Right lobe of liver (tissue), 6 donors: ENCODE data around the gene DZIP1L. TPM values are rescaled to one million over a fixed set of nuclear protein-coding genes. Genes with fewer than 3 reads are reported as not detected.

Experiments
- ATAC-seq, 4 donors: fragments of 200-7000 bp; cut with Tn5 transposase; one replicate each; pipeline ENCODE4 v1.9.1; 2020; ENCODE audit warnings: mild to moderate bottlenecking in 4 of 4, moderate library complexity in 4 of 4
- DNase-seq, 3 donors: peaks; one replicate each; pipeline ENCODE4 v3.0.0-alpha.2; 2020
- H3K27ac ChIP-seq, 3 donors: fragments of 200-600 bp; one replicate each; pipeline ENCODE4 v1.8.0; 2022
- H3K27me3 ChIP-seq, 2 donors: fragments of 200-600 bp; one replicate each; pipeline ENCODE4 v1.8.0; 2022
- H3K36me3 ChIP-seq, 4 donors: fragments of 200-600 bp; sonication (generic) in 1 of 4; one replicate each; pipeline versions ENCODE4 v1.5.1 to v1.8.0; 2017 to 2022; ENCODE audit warnings: control low read depth in 1 of 4
- H3K4me1 ChIP-seq, 4 donors: fragments of 200-600 bp; sonication (generic) in 1 of 4; one replicate each; pipeline versions ENCODE4 v1.5.1 to v1.8.0; 2017 to 2022; ENCODE audit warnings: control low read depth in 1 of 4
- H3K4me3 ChIP-seq, 3 donors: fragments of 200-600 bp; one replicate each; pipeline ENCODE4 v1.8.0; 2022
- H3K9me3 ChIP-seq, 4 donors: fragments of 200-600 bp; sonication (generic) in 1 of 4; one replicate each; pipeline versions ENCODE4 v1.5.1 to v1.8.0; 2017 to 2022; ENCODE audit warnings: control low read depth in 1 of 4
- POLR2A ChIP-seq: fragments of 450-650 bp; IDR thresholded peaks from one replicate; pipeline ENCODE4 v1.6.1; 2017; ENCODE audit warnings: antibody characterized with exemption, mild to moderate bottlenecking
- WGBS: methylation state at CpG from one replicate; pipeline ENCODE4 v1.1.6; 2018; ENCODE audit warnings: low coverage, low lambda C conversion rate; ENCODE audit not compliant: insufficient coverage; ENCODE audit errors: missing lambda C conversion rate; 5-methylcytosine and 5-hydroxymethylcytosine counted together
- intact Hi-C, 2 donors: fragments of 100-400 bp; cut with DNase I; formaldehyde crosslinking; loops; one replicate each; pipeline versions ENCODE4 v1.11.2 to v1.14.1; 2022
- total RNA-seq, 6 experiments: library from RNA; depleted of rRNA in 2 of 6; stranded (reverse); fragments of >200 nt in 2 of 6; fragmentation: NEBNext Ultra II Directional in 3 of 6; extraction: Animal tissue kit (Norgen Biotek cat#: 25700) in 3 of 6; gene quantifications; one replicate each; pipeline versions ENCODE4 v1.1.0 to v1.2.4, GENCODE V29; 2016 to 2023
- TF ChIP-seq, protein P1 (sequence below), 4 donors: fragments of 200-600 bp in 3 of 4; fragments of 450-650 bp in 1 of 4; IDR thresholded peaks; one replicate each; pipeline versions ENCODE4 v1.5.1 to v1.8.0; 2016 to 2022; ENCODE audit warnings: antibody characterized with exemption in 4 of 4, mild to moderate bottlenecking in 2 of 4
- donor health status: DM: no; HTN: yes; CAD: no.
- donor health status: DM: no; HTN: no; CAD: no.
- donor health status: DM: no; HTN: no; CAD: no.
- donor health status: DM: no; HTN: yes; CAD: no.
- donor health status: DM: no; HTN: yes; CAD: no.

DZIP1L gene
- total RNA-seq, 6 experiments from 2014 or later = 0.92 to 2.2 (median 1.2) TPM

GRCh38 chr3:138136201-138136600 lies 20.8 kb upstream of the DZIP1L start:
- H3K27ac ChIP-seq = no peak overlapping the region
- H3K4me3 ChIP-seq = no peak overlapping the region
- no peaks in the 10 kb centered on the region for H3K9me3 ChIP-seq
- peak in 3 of 4 donors; percentile 51 to 65 (median 64) for ATAC-seq
- intact Hi-C loops = no loop called here
- no peak for DNase-seq
- no peak for TF ChIP-seq POLR2A
- TF ChIP-seq, protein P1, sequence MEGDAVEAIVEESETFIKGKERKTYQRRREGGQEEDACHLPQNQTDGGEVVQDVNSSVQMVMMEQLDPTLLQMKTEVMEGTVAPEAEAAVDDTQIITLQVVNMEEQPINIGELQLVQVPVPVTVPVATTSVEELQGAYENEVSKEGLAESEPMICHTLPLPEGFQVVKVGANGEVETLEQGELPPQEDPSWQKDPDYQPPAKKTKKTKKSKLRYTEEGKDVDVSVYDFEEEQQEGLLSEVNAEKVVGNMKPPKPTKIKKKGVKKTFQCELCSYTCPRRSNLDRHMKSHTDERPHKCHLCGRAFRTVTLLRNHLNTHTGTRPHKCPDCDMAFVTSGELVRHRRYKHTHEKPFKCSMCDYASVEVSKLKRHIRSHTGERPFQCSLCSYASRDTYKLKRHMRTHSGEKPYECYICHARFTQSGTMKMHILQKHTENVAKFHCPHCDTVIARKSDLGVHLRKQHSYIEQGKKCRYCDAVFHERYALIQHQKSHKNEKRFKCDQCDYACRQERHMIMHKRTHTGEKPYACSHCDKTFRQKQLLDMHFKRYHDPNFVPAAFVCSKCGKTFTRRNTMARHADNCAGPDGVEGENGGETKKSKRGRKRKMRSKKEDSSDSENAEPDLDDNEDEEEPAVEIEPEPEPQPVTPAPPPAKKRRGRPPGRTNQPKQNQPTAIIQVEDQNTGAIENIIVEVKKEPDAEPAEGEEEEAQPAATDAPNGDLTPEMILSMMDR (IDR thresholded peaks at IDR 0.05) = no peak
- no peaks in the 10 kb centered on the region for H3K27me3 ChIP-seq
- no peaks in the 10 kb centered on the region for H3K36me3 ChIP-seq
- H3K4me1 ChIP-seq = no peaks in the 10 kb centered on the region
- 57% methylated on average over 1 of the region's 3 CpGs for WGBS

GRCh38 chr3:138135833-138136194 lies 20.4 kb upstream of the DZIP1L start:
- 17% methylated on average over 2 of the region's 2 CpGs for WGBS
- H3K27me3 ChIP-seq = no peaks in the 10 kb centered on the region
- H3K36me3 ChIP-seq = no peaks in the 10 kb centered on the region
- no peak overlapping the region for H3K4me3 ChIP-seq
- TF ChIP-seq POLR2A = no peak
- TF ChIP-seq, protein P1 (IDR thresholded peaks at IDR 0.05) = no peak
- no peaks in the 10 kb centered on the region for H3K4me1 ChIP-seq
- ATAC-seq = no peak
- no peak for DNase-seq
- intact Hi-C loops = no loop called here
- H3K9me3 ChIP-seq = no peaks in the 10 kb centered on the region
- peak overlapping the region in 1 of 3 donors; percentile 11 for H3K27ac ChIP-seq

- Histone ChIP-seq H3K27ac (no peak overlapping the region), H3K4me3 (no peak overlapping the region), H3K27me3 (no peaks in the 10 kb centered on the region), H3K4me1 (no peaks in the 10 kb centered on the region), H3K36me3 (no peaks in the 10 kb centered on the region), H3K9me3 (no peaks in the 10 kb centered on the region)
- WGBS = 18% methylated on average over 3 of the region's 3 CpGs
- peak; percentile 25 to 62 (median 48) for ATAC-seq
- intact Hi-C loops = no loop called here
- no peak for DNase-seq
- no peak for TF ChIP-seq POLR2A
- TF ChIP-seq, protein P1 (IDR thresholded peaks at IDR 0.05) = no peak
Measured at GRCh38 chr3:138135146-138135832, 19.9 kb upstream of the DZIP1L start.

GRCh38 chr3:138132239-138132638 lies 16.8 kb upstream of the DZIP1L start, which contains the start of gene A4GNT:
TSS of gene A4GNT (minus strand) at chr3:138132390. CDS start at chr3:138131256, 1,134 bp downstream.
- 50% methylated on average over 1 of the region's 1 CpG for WGBS
- Histone ChIP-seq H3K4me3 (no peak within 1 kb of the TSS), H3K9me3 (no peaks in the 10 kb centered on the region), H3K36me3 (no peaks in the 10 kb centered on the region), H3K27me3 (no peaks in the 10 kb centered on the region), H3K4me1 (no peaks in the 10 kb centered on the region), H3K27ac (no peak within 1 kb of the TSS)
- DNase-seq (no peak), ATAC-seq (no peak)
- intact Hi-C loops = no loop called here
- TF ChIP-seq, protein P1 (IDR thresholded peaks at IDR 0.05) = no peak
- TF ChIP-seq POLR2A = no peak
